ENCODE results near the gene CZIB. TPM values are rescaled to one million over a fixed set of nuclear protein-coding genes. Genes with fewer than 3 reads are reported as not detected.
A peak's percentile ranks its signal among the peaks of the same experiment; 100 is the strongest.

CZIB gene
- total and polyA plus RNA-seq, 2 of the 13 experiments (the other 11 are each of a cell fraction or from before 2014, with no cell fraction given): 49.2 to 67.0 TPM

- no peak for TF ChIP-seq ZSCAN20 (CRISPR knock-in tag; IDR thresholded peaks at IDR 0.05; ENCODE audit: borderline replicate concordance)
- no peak for TF ChIP-seq ZNF674 (CRISPR knock-in tag; IDR thresholded peaks at IDR 0.05; ENCODE audit: low read depth)
- peak; percentile 98 for TF ChIP-seq HNF4G (IDR thresholded peaks at IDR 0.05; ENCODE audit: borderline replicate concordance, low read depth, low read length)
- TF ChIP-seq HNF4G (CRISPR knock-in tag; IDR thresholded peaks at IDR 0.05; ENCODE audit: borderline replicate concordance, low read depth): peak; percentile 92
- TF ChIP-seq ZNF850 (CRISPR knock-in tag; conservative IDR thresholded peaks at IDR 0.05): no peak
- peak; percentile 94 for TF ChIP-seq ZGPAT (CRISPR knock-in tag; IDR thresholded peaks at IDR 0.05)
- TF ChIP-seq ZNF383 (CRISPR knock-in tag; IDR thresholded peaks at IDR 0.05; ENCODE audit: borderline replicate concordance): no peak
- TF ChIP-seq, protein P1, sequence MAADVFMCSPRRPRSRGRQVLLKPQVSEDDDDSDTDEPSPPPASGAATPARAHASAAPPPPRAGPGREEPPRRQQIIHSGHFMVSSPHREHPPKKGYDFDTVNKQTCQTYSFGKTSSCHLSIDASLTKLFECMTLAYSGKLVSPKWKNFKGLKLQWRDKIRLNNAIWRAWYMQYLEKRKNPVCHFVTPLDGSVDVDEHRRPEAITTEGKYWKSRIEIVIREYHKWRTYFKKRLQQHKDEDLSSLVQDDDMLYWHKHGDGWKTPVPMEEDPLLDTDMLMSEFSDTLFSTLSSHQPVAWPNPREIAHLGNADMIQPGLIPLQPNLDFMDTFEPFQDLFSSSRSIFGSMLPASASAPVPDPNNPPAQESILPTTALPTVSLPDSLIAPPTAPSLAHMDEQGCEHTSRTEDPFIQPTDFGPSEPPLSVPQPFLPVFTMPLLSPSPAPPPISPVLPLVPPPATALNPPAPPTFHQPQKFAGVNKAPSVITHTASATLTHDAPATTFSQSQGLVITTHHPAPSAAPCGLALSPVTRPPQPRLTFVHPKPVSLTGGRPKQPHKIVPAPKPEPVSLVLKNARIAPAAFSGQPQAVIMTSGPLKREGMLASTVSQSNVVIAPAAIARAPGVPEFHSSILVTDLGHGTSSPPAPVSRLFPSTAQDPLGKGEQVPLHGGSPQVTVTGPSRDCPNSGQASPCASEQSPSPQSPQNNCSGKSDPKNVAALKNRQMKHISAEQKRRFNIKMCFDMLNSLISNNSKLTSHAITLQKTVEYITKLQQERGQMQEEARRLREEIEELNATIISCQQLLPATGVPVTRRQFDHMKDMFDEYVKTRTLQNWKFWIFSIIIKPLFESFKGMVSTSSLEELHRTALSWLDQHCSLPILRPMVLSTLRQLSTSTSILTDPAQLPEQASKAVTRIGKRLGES (CRISPR knock-in tag; IDR thresholded peaks at IDR 0.05; ENCODE audit: borderline replicate concordance): peak; percentile 90
- TF ChIP-seq, protein P2, sequence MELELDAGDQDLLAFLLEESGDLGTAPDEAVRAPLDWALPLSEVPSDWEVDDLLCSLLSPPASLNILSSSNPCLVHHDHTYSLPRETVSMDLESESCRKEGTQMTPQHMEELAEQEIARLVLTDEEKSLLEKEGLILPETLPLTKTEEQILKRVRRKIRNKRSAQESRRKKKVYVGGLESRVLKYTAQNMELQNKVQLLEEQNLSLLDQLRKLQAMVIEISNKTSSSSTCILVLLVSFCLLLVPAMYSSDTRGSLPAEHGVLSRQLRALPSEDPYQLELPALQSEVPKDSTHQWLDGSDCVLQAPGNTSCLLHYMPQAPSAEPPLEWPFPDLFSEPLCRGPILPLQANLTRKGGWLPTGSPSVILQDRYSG (CRISPR knock-in tag; IDR thresholded peaks at IDR 0.05): no peak; the same call in 1 of the 2 replicates
- peak; percentile 23; the same call in 1 of the 2 replicates for TF ChIP-seq CREB1 (IDR thresholded peaks at IDR 0.05)
- peak; percentile 89; the same call in 1 of the 2 replicates for TF ChIP-seq CREB1 (CRISPR knock-in tag; IDR thresholded peaks at IDR 0.05)
- no peak; the same call in 1 of the 2 replicates for TF ChIP-seq ZNF737 (CRISPR knock-in tag; IDR thresholded peaks at IDR 0.05; ENCODE audit: borderline replicate concordance)
- TF ChIP-seq TGIF2 (CRISPR knock-in tag; IDR thresholded peaks at IDR 0.05): no peak
- TF ChIP-seq NFKBIZ (CRISPR knock-in tag; IDR thresholded peaks at IDR 0.05): peak; percentile 73; the same call in 1 of the 2 replicates
- no peak for TF ChIP-seq ZNF282 (IDR thresholded peaks at IDR 0.05; ENCODE audit: partially characterized antibody)
- TF ChIP-seq RBFOX2 (IDR thresholded peaks at IDR 0.05; ENCODE audit: low read depth, low read length): no peak
- TF ChIP-seq CSRNP2 (CRISPR knock-in tag; conservative IDR thresholded peaks at IDR 0.05; ENCODE audit: low read depth): no peak
- TF ChIP-seq EHMT2 (IDR thresholded peaks at IDR 0.05; ENCODE audit: borderline replicate concordance, low read depth, low read length): peak; percentile 82; the same call in 1 of the 2 replicates
These were observed 37.1 kb downstream of the CZIB start (continued) for GRCh38 chr1:53183095-53183990.

Data from HepG2 (cell line).